ENCODE measurements around the gene CTSO. TPM values are rescaled to one million over a fixed set of nuclear protein-coding genes. Genes with fewer than 3 reads are reported as not detected.
"Not testable (repeated sequence)": the region's sequence is repeated elsewhere in the genome, so short reads cannot be mapped to it uniquely, and the experiment has no call there.

Gene CTSO
- total RNA-seq, 1 donor from 2014 or later = 7.2 TPM

- no peaks in the 10 kb centered on the region for H3K9me3 Mint-ChIP-seq (ENCODE audit: low read depth)
- no peak overlapping the region for H3K4me3 Mint-ChIP-seq (ENCODE audit: unreplicated experiment)
- no peak for DNase-seq (ENCODE audit: low spot score)
- H3K36me3 Mint-ChIP-seq (ENCODE audit: low read depth) = no peaks in the 10 kb centered on the region
- H3K4me1 Mint-ChIP-seq (ENCODE audit: low read depth) = peaks cover 4% of the 10 kb centered on the region
- no peak overlapping the region for H3K27ac Mint-ChIP-seq (ENCODE audit: unreplicated experiment)
- no peaks in the 10 kb centered on the region for H3K27me3 Mint-ChIP-seq (ENCODE audit: low read depth)
- no peak for TF ChIP-seq CTCF (IDR thresholded peaks at IDR 0.05)
Measured at GRCh38 chr4:155941085-155941790, 12.4 kb downstream of the CTSO start.

GRCh38 chr4:155935389-155935986 lies 18.2 kb downstream of the CTSO start:
- no peaks in the 10 kb centered on the region for H3K4me1 Mint-ChIP-seq (ENCODE audit: low read depth)
- H3K4me3 Mint-ChIP-seq (ENCODE audit: unreplicated experiment) = no peak overlapping the region
- peaks cover 7% of the 10 kb centered on the region for H3K9me3 Mint-ChIP-seq (ENCODE audit: low read depth)
- H3K36me3 Mint-ChIP-seq (ENCODE audit: low read depth) = peaks cover 1% of the 10 kb centered on the region
- no peak for DNase-seq (ENCODE audit: low spot score)
- H3K27ac Mint-ChIP-seq (ENCODE audit: unreplicated experiment) = no peak overlapping the region
- peaks cover 3% of the 10 kb centered on the region for H3K27me3 Mint-ChIP-seq (ENCODE audit: low read depth)
- no peak for TF ChIP-seq CTCF (IDR thresholded peaks at IDR 0.05)

DNA sequence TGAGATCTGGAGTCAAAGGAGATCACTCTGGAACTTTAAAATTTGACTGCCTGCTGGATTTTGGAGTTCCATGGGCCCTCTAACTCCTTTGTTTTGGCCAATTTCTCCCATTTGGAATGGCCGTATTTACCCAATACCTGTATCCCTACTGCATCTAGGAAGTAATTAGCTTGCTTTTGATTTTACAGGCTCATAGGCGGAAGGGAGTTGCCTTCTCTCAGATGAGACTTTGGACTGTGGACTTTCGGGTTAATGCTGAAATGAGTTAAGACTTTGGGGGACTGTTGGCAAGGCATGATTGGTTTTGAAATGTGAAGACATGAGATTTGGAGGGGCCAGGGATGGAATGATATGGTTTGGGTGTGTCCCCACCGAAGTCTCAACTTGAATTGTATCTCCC lies 19.0 kb downstream of the CTSO start:
- not testable (repeated sequence) for H3K36me3 Mint-ChIP-seq (ENCODE audit: low read depth); H3K27me3 Mint-ChIP-seq (ENCODE audit: low read depth); H3K27ac Mint-ChIP-seq (ENCODE audit: unreplicated experiment); DNase-seq (ENCODE audit: low spot score); H3K4me3 Mint-ChIP-seq (ENCODE audit: unreplicated experiment); H3K4me1 Mint-ChIP-seq (ENCODE audit: low read depth)
- peaks cover 13% of the 10 kb centered on the region for H3K9me3 Mint-ChIP-seq (ENCODE audit: low read depth)

DNA sequence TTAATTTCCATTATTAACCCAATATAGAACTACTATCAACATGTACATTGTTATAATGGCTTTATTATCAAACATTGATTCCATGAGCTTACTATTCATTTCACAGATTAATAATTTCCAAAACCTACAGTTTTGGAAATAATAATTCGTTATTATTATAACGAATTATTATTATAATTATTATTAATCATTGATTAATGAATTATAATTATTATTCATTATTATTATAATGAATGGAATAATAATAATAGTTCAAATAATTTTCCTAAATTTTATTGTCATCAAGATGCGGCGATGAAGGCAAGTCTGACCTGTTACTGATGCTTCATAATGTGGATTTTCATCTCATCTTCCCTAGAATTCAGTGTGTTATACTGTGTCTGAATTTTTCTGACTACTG lies 22.0 kb downstream of the CTSO start:
- no peak overlapping the region for H3K4me3 Mint-ChIP-seq (ENCODE audit: unreplicated experiment)
- DNase-seq (ENCODE audit: low spot score) = no peak
- H3K4me1 Mint-ChIP-seq (ENCODE audit: low read depth) = no peaks in the 10 kb centered on the region
- H3K9me3 Mint-ChIP-seq (ENCODE audit: low read depth) = peaks cover 19% of the 10 kb centered on the region
- peaks cover 9% of the 10 kb centered on the region for H3K36me3 Mint-ChIP-seq (ENCODE audit: low read depth)
- no peak for TF ChIP-seq CTCF (IDR thresholded peaks at IDR 0.05)
- H3K27ac Mint-ChIP-seq (ENCODE audit: unreplicated experiment) = no peak overlapping the region
- peaks cover 3% of the 10 kb centered on the region for H3K27me3 Mint-ChIP-seq (ENCODE audit: low read depth)

- no peak overlapping the region for H3K27ac Mint-ChIP-seq (ENCODE audit: unreplicated experiment)
- no peak for TF ChIP-seq CTCF (IDR thresholded peaks at IDR 0.05)
- H3K27me3 Mint-ChIP-seq (ENCODE audit: low read depth) = peaks cover 3% of the 10 kb centered on the region
- H3K36me3 Mint-ChIP-seq (ENCODE audit: low read depth) = peaks cover 11% of the 10 kb centered on the region
- no peak overlapping the region for H3K4me3 Mint-ChIP-seq (ENCODE audit: unreplicated experiment)
- peaks cover 19% of the 10 kb centered on the region for H3K9me3 Mint-ChIP-seq (ENCODE audit: low read depth)
- no peaks in the 10 kb centered on the region for H3K4me1 Mint-ChIP-seq (ENCODE audit: low read depth)
- DNase-seq (ENCODE audit: low spot score) = no peak
Measured at GRCh38 chr4:155930330-155930729, 23.3 kb downstream of the CTSO start.

DNA sequence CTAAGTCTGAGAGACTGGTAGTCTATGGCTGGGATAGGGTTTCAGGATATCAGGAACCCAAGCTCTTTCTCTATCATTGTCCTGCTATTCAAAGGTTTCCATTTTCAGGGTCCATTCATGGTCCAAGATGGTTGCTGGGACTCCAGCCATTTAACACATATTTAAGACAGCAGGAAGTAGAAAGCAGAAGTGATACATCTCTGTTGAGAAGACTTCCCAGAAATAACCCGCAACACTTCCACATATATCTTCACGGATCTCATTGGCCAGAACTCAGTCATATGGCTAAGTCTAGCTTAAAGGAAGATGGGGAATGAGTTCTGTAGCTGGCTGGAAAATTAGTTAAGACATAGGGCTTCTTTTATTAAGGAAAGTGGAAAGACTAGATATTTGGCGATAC lies 23.8 kb downstream of the CTSO start:
- Mint-ChIP-seq H3K9me3 (ENCODE audit: low read depth) (peaks cover 19% of the 10 kb centered on the region), H3K4me3 (ENCODE audit: unreplicated experiment) (no peak overlapping the region), H3K36me3 (ENCODE audit: low read depth) (peaks cover 11% of the 10 kb centered on the region), H3K27ac (ENCODE audit: unreplicated experiment) (no peak overlapping the region), H3K4me1 (ENCODE audit: low read depth) (no peaks in the 10 kb centered on the region), H3K27me3 (ENCODE audit: low read depth) (peaks cover 3% of the 10 kb centered on the region)
- TF ChIP-seq CTCF (IDR thresholded peaks at IDR 0.05) = no peak
- DNase-seq (ENCODE audit: low spot score) = no peak
